Right lobe of liver (tissue), 4 donors: ENCODE data around the gene RHBDF1.

Experiments
- POLR2A ChIP-seq: fragments of 450-650 bp; IDR thresholded peaks from one replicate; pipeline ENCODE4 v1.6.1; 2017; ENCODE audit warnings: antibody characterized with exemption, mild to moderate bottlenecking
- TF ChIP-seq, protein P1 (sequence below), 4 donors: fragments of 200-600 bp in 3 of 4; fragments of 450-650 bp in 1 of 4; IDR thresholded peaks; one replicate each; pipeline versions ENCODE4 v1.5.1 to v1.8.0; 2016 to 2022; ENCODE audit warnings: antibody characterized with exemption in 4 of 4, mild to moderate bottlenecking in 2 of 4
- donor health status: DM: no; HTN: no; CAD: no.
- donor health status: DM: no; HTN: no; CAD: no.
- donor health status: DM: no; HTN: yes; CAD: no.

DNA sequence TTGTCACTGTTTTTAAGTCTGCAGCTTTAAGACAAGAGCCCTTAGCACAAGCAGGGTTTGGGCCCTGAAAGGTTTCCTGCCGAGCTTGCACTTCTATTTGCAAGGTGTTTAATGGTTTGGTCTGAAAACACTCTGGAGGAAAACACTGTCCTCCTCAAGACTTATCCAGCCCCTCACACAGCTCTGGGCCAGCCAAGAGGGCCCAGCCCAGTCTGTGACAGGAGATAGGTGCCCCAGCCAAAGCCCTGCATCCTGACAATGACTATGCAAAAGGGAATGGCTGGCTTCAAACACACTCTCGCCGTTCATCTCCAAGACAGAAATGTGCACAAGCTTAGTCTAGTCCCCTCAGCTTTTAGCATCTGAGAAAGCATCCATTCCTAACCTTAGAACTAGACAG is 32.5 kb upstream of the RHBDF1 start:
- TF ChIP-seq, protein P1, sequence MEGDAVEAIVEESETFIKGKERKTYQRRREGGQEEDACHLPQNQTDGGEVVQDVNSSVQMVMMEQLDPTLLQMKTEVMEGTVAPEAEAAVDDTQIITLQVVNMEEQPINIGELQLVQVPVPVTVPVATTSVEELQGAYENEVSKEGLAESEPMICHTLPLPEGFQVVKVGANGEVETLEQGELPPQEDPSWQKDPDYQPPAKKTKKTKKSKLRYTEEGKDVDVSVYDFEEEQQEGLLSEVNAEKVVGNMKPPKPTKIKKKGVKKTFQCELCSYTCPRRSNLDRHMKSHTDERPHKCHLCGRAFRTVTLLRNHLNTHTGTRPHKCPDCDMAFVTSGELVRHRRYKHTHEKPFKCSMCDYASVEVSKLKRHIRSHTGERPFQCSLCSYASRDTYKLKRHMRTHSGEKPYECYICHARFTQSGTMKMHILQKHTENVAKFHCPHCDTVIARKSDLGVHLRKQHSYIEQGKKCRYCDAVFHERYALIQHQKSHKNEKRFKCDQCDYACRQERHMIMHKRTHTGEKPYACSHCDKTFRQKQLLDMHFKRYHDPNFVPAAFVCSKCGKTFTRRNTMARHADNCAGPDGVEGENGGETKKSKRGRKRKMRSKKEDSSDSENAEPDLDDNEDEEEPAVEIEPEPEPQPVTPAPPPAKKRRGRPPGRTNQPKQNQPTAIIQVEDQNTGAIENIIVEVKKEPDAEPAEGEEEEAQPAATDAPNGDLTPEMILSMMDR (IDR thresholded peaks at IDR 0.05): no peak
- no peak for TF ChIP-seq POLR2A
